ENCODE measurements around the gene EXD3. TPM values are rescaled to one million over a fixed set of nuclear protein-coding genes. Genes with fewer than 3 reads are reported as not detected.

Gene EXD3
- total RNA-seq, 1 experiment from 2014 or later = 15.3 TPM

GRCh38 chr9:137319739-137320551, 103.0 kb downstream of the EXD3 start:
- no peaks in the 10 kb centered on the region for H3K79me1 ChIP-seq (ENCODE audit: insufficient read depth, low read depth, low read length, poor library complexity, severe bottlenecking)
- H3K23me2 ChIP-seq (ENCODE audit: insufficient read length, low read depth, low read length, poor library complexity, severe bottlenecking) = no peaks in the 10 kb centered on the region
- H3K56ac ChIP-seq (ENCODE audit: insufficient read length, low read depth, low read length) = no peak overlapping the region
- no peak overlapping the region for H2AK5ac ChIP-seq (ENCODE audit: insufficient read length, low read length)
- H4K91ac ChIP-seq (ENCODE audit: insufficient read length, low read depth, low read length) = no peak overlapping the region
- no peak overlapping the region for H2BK5ac ChIP-seq (ENCODE audit: insufficient read length, low read length)
- no CpG with 5 or more reads among the region's 22 CpGs for WGBS (ENCODE audit: extremely low coverage, insufficient read length, low lambda C conversion rate)
- no peak overlapping the region for H3K27ac Mint-ChIP-seq
- H3K4ac ChIP-seq (ENCODE audit: low read depth, low read length) = no peak overlapping the region
- H3K18ac ChIP-seq (ENCODE audit: insufficient read length, low read depth, low read length) = no peak overlapping the region
- H2BK20ac ChIP-seq (ENCODE audit: low read depth, low read length, poor library complexity, severe bottlenecking) = no peak overlapping the region
- H4K5ac ChIP-seq (ENCODE audit: insufficient read length, low read depth, low read length) = no peak overlapping the region
- no peak overlapping the region for H3K9ac ChIP-seq (ENCODE audit: extremely low read depth, insufficient read length, low read length)
- no peaks in the 10 kb centered on the region for H3K27me3 ChIP-seq (ENCODE audit: insufficient read depth, low read length)
- H3K14ac ChIP-seq (ENCODE audit: insufficient read depth, low read length) = peak overlapping the region; percentile 57; the same call in 1 of the 2 replicates
- no peaks in the 10 kb centered on the region for H3K9me3 ChIP-seq (ENCODE audit: control insufficient read depth, low read depth, low read length)
- no peak overlapping the region for H3K4me3 Mint-ChIP-seq
- no peak overlapping the region for H2BK12ac ChIP-seq (ENCODE audit: insufficient read length, low read depth, low read length)
- H3K27me3 Mint-ChIP-seq (ENCODE audit: low read depth) = peaks cover 3% of the 10 kb centered on the region
- H3K4me2 ChIP-seq (ENCODE audit: insufficient read depth, insufficient read length, low read length) = no peak overlapping the region
- H3T11ph ChIP-seq (ENCODE audit: low read length) = no peak overlapping the region
- no peak overlapping the region for H2BK120ac ChIP-seq (ENCODE audit: low read depth, low read length, poor library complexity, severe bottlenecking)
- DNase-seq = peak; percentile 26
- no peak overlapping the region for H2AFZ ChIP-seq (ENCODE audit: low read length)
- H4K20me1 ChIP-seq (ENCODE audit: control insufficient read depth, insufficient read depth, insufficient read length) = no peaks in the 10 kb centered on the region
- H3K79me2 ChIP-seq (ENCODE audit: insufficient read depth, low read length) = no peaks in the 10 kb centered on the region
- H2BK15ac ChIP-seq (ENCODE audit: low read depth, low read length) = no peak overlapping the region
- no peak overlapping the region for H4K8ac ChIP-seq (replicated peaks; ENCODE audit: insufficient read length, low read depth, low read length)
- H3K27ac ChIP-seq (ENCODE audit: insufficient read length, low read depth, low read length) = no peak overlapping the region
- peaks cover 4 to 8% of the 10 kb centered on the region in 2 experiments; a peak in 3 of 5 replicates for H3K9me3 Mint-ChIP-seq
- TF ChIP-seq CTCF (conservative IDR thresholded peaks at IDR 0.05) = no peak
- no peaks in the 10 kb centered on the region for H3K36me3 Mint-ChIP-seq (ENCODE audit: insufficient read depth in 1 of 3, low read depth in 3 of 3)
- peaks cover 1% of the 10 kb centered on the region; the same call in 1 of the 2 replicates for H3K4me1 ChIP-seq (ENCODE audit: insufficient read depth, low read length)
- no peak overlapping the region for H3K23ac ChIP-seq (ENCODE audit: insufficient read length, low read depth, low read length)
- H3K4me1 Mint-ChIP-seq = peaks cover 2 to 11% of the 10 kb centered on the region in 2 experiments; a peak in 1 of 4 replicates
